Epithelial cell of proximal tubule (primary cell): ENCODE measurements around the gene PRDM1. TPM values are rescaled to one million over a fixed set of nuclear protein-coding genes. Genes with fewer than 3 reads are reported as not detected.

Experiments used
- DNase-seq: peaks from one replicate; pipeline ENCODE4 v3.0.0-alpha.2; 2011; ENCODE audit warnings: low read depth
- H3K4me3 ChIP-seq: 2 replicates; pipeline ENCODE4 v1.5.1; 2011; ENCODE audit warnings: low read depth, mild to moderate bottlenecking, low read length
- total RNA-seq: library from RNA; depleted of rRNA; stranded (reverse); fragments of >200 nt; gene quantifications from 2 replicates; pipeline ENCODE4 v1.2.3, GENCODE V29; 2015
- TF ChIP-seq, protein P1 (sequence below): conservative IDR thresholded peaks from 2 replicates; pipeline ENCODE4 v1.5.1; 2012; ENCODE audit warnings: low read depth, mild to moderate bottlenecking, low read length

PRDM1 gene
- total RNA-seq, 1 donor from 2014 or later: 1.0 TPM

DNA sequence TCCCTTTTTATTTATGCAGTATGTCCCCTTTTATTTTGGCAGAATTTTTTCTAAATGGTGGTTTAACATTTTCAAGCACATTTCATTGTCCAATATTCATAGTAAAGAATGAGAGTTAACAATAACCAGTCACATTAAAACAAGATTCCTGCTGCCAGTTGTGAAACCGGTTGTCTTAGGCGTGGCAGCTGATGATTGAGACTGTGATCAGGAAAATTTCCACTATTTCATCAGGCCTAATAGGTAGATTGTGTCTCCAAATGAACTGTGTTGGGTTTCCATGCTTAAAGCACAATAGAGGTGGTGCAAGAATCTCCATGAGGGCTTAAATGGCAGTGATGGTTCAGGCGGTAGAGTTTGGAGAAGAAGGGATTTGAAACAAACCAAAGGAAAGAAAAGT, 15.3 kb downstream of the PRDM1 start:
- TF ChIP-seq, protein P1, sequence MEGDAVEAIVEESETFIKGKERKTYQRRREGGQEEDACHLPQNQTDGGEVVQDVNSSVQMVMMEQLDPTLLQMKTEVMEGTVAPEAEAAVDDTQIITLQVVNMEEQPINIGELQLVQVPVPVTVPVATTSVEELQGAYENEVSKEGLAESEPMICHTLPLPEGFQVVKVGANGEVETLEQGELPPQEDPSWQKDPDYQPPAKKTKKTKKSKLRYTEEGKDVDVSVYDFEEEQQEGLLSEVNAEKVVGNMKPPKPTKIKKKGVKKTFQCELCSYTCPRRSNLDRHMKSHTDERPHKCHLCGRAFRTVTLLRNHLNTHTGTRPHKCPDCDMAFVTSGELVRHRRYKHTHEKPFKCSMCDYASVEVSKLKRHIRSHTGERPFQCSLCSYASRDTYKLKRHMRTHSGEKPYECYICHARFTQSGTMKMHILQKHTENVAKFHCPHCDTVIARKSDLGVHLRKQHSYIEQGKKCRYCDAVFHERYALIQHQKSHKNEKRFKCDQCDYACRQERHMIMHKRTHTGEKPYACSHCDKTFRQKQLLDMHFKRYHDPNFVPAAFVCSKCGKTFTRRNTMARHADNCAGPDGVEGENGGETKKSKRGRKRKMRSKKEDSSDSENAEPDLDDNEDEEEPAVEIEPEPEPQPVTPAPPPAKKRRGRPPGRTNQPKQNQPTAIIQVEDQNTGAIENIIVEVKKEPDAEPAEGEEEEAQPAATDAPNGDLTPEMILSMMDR: no peak
- no peak overlapping the region for H3K4me3 ChIP-seq
- no peak for DNase-seq

DNA sequence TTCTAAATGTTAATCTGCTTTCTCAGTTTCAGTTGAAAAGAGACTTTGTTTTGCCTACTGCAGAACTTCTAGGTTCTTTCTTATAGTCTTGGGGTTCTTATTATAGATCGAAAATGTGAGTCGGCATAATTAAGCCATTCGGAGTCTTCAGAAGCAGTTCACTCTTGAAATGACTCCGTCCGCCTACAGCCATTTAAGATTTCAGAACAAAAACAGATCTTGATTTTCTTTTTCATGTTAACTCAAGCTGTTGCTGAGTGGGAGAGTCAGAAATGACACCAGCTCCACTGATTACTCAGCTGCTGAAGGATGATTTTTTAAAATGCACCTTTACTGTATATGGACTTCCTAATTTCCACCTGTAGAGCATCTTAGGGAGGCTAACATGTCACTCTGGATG, 15.9 kb downstream of the PRDM1 start:
- no peak overlapping the region for H3K4me3 ChIP-seq
- no peak for DNase-seq
- TF ChIP-seq, protein P1: no peak

DNA sequence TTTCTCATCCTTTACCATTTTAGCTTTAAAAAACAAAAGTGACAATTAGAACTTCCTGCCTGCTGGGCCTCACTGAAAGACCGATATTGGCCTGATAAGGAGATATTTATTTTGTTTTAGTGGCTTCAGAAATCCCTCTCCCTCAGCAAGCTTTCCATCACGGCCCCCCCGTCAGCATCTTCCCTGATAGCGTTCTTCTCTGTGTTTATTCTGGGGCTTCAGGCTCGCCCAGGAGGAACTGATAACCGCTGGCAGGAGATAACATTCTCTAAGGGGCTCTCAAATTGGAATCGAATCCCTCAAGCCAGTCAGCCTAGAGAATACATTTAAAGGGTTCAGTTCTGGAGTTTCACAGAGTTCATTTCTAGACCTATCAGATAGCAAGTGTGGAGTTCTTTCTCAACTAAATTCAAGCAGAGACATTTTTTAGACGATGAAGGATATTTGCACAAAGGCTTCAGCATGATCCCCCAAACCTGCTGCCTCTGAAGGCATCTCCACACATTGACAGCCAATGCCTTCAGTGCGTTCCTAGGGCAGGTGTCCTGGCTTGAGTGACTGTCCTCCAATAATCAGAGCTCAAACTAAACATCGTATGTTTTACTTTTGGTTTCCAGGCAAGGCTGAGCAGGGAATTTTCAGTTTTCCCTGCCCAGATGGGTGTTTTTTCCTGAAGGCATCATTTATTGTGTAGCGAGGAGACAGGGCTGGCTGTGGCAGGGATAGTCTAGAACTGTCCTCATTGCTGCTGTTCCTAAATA, 17.0 kb downstream of the PRDM1 start:
- H3K4me3 ChIP-seq: no peak overlapping the region
- no peak for DNase-seq
- TF ChIP-seq, protein P1: no peak

DNA sequence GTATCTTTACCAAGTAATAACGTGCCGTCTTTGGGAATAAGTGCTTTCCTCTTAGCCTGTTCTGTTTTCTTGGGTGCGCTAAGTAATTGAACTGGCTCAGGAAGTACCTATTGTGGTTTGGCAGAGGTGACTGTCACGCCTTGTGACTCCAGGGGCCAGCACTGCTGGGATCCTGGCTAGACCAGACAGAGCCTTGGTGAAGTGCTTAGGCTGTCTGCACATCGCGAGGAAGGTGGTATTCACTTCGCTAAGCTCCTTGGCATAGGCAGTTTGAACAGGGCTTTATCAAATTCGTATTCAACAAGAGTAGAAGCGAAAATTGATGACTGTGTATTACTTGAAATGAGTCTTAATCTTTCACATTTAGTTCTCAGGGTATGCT, 17.6 kb downstream of the PRDM1 start:
- DNase-seq: no peak
- TF ChIP-seq, protein P1: no peak
- no peak overlapping the region for H3K4me3 ChIP-seq

DNA sequence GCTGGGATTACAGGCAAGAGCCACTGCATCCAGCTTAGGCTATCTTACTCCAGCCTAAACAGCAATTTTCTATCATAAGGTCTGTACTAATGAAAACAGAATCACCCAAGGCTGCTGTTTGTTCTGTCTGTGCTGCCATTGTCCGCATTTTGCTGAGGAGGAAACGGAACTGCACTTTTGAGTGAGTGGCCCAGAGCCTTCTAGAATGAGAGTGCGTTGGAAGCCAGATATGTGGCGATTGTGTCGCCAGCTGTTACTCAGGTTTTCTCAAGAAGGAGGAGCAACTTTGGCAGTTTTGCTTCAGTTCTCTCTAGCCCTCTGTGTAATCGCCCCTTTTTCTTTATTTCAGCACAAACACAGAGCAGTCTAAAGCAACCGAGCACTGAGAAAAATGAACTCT, 18.3 kb downstream of the PRDM1 start:
- TF ChIP-seq, protein P1: no peak
- DNase-seq: no peak
- H3K4me3 ChIP-seq: no peak overlapping the region

DNA sequence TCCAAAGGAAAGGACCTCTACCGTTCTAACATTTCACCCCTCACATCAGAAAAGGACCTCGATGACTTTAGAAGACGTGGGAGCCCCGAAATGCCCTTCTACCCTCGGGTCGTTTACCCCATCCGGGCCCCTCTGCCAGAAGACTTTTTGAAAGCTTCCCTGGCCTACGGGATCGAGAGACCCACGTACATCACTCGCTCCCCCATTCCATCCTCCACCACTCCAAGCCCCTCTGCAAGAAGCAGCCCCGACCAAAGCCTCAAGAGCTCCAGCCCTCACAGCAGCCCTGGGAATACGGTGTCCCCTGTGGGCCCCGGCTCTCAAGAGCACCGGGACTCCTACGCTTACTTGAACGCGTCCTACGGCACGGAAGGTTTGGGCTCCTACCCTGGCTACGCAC, 18.8 kb downstream of the PRDM1 start:
- TF ChIP-seq, protein P1: no peak
- no peak overlapping the region for H3K4me3 ChIP-seq
- no peak for DNase-seq

DNA sequence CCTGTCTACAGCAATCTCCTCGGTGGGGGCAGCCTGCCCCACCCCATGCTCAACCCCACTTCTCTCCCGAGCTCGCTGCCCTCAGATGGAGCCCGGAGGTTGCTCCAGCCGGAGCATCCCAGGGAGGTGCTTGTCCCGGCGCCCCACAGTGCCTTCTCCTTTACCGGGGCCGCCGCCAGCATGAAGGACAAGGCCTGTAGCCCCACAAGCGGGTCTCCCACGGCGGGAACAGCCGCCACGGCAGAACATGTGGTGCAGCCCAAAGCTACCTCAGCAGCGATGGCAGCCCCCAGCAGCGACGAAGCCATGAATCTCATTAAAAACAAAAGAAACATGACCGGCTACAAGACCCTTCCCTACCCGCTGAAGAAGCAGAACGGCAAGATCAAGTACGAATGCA, 19.4 kb downstream of the PRDM1 start:
- DNase-seq: no peak
- TF ChIP-seq, protein P1: no peak
- H3K4me3 ChIP-seq: no peak overlapping the region
